ENCODE results near the gene TMPO. TPM values are rescaled to one million over a fixed set of nuclear protein-coding genes. Genes with fewer than 3 reads are reported as not detected.

Gene TMPO, protein sequence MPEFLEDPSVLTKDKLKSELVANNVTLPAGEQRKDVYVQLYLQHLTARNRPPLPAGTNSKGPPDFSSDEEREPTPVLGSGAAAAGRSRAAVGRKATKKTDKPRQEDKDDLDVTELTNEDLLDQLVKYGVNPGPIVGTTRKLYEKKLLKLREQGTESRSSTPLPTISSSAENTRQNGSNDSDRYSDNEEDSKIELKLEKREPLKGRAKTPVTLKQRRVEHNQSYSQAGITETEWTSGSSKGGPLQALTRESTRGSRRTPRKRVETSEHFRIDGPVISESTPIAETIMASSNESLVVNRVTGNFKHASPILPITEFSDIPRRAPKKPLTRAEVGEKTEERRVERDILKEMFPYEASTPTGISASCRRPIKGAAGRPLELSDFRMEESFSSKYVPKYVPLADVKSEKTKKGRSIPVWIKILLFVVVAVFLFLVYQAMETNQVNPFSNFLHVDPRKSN
- 20.8 and 22.1 TPM in 2 replicates for polyA plus RNA-seq (2012; rRNA removed)
- polyA plus RNA-seq (2012; cell fraction: cytosol; rRNA removed): 26.7 and 28.2 TPM in 2 replicates
- 15.5 and 16.7 TPM in 2 replicates for polyA plus RNA-seq (2012; cell fraction: nucleus; rRNA removed)

DNA sequence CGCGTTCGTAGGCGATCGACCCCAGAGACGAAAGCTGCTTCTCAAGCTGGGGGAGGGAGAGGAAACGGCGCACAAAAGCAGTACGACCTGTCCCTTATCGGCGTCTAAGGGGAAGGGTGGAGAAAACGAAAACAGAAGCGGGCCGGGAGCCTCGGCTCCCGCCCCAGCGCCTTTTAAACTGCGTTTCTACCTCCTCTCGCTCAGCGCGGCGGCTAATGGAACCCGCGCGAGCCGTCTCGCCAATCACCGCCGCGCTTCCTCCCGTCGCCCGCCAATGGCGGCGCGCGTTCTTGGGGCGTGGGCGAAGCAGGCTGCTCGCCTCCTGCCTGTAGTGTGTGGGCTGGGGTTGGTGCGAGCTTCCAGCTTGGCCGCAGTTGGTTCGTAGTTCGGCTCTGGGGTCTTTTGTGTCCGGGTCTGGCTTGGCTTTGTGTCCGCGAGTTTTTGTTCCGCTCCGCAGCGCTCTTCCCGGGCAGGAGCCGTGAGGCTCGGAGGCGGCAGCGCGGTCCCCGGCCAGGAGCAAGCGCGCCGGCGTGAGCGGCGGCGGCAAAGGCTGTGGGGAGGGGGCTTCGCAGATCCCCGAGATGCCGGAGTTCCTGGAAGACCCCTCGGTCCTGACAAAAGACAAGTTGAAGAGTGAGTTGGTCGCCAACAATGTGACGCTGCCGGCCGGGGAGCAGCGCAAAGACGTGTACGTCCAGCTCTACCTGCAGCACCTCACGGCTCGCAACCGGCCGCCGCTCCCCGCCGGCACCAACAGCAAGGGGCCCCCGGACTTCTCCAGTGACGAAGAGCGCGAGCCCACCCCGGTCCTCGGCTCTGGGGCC, at the start of gene TMPO:
TMPO (plus strand) TSS at position 304 of the 824 bp plus-strand sequence; CDS start at position 582, 278 bp downstream.
- Histone ChIP-seq H3K27me3 (ENCODE audit: insufficient read depth) (no peaks in the 10 kb centered on the region), H2AFZ (ENCODE audit: low read depth) (peak within 1 kb of the TSS; percentile 81), H3K4me1 (ENCODE audit: control insufficient read depth in 1 of 2, insufficient read depth in 2 of 2, low read depth in 1 of 2, low read length in 1 of 2) (no peaks in the 10 kb centered on the region; a peak in 1 of 4 replicates), H3K36me3 (replicated peaks in 1 of 2; ENCODE audit: control insufficient read depth in 1 of 2, insufficient read depth in 2 of 2, low read length in 1 of 2) (no peaks in the 10 kb centered on the region), H3K9me2 (no peaks in the 10 kb centered on the region), H4K20me1 (ENCODE audit: insufficient read depth) (0 out of 2 replicates have a peak, but pooled peaks cover 2% of the 10 kb centered on the region), H3K9me3 (no peaks in the 10 kb centered on the region), H3K9ac (peak within 1 kb of the TSS; percentile 92), H3K79me2 (ENCODE audit: insufficient read depth) (peaks cover 79% of the 10 kb centered on the region), H3K4me3 (ENCODE audit: low read depth in 2 of 2, low read length in 1 of 2) (peak within 1 kb of the TSS; percentile 77 to 92), H3F3A (replicated peaks; ENCODE audit: insufficient read depth) (peaks cover 5% of the 10 kb centered on the region), H3K27ac (ENCODE audit: low read depth in 2 of 2, low read length in 1 of 2) (peak within 1 kb of the TSS; percentile 84 to 89), H3K4me2 (peak within 1 kb of the TSS; percentile 92)
- POLR2A ChIA-PET: interaction anchor here (0.6 to 0.8 kb wide), 2 partner anchors 12 to 51 kb away, joined by 3 to 6 read pairs; no protein-coding TSS in a partner anchor
- DNase-seq: peak; percentile 95
- CTCF ChIA-PET: interaction anchor here (0.5 to 6.1 kb wide), 19 partner anchors 8 to 483 kb away, joined by 3 to 37 read pairs (median 4); partner anchors contain the start of gene SLC25A3
- TF ChIP-seq FOXM1 (IDR thresholded peaks at IDR 0.05; ENCODE audit: low read depth) (peak; percentile 58; the same call in 1 of the 2 replicates), YY1 (IDR thresholded peaks at IDR 0.05; ENCODE audit: low read depth) (peak; percentile 68), NRF1 (IDR thresholded peaks at IDR 0.05; ENCODE audit: low read depth, low read length) (0 out of 2 replicates have a peak, but pooled peaks have one; percentile 1), CHD2 (IDR thresholded peaks at IDR 0.05; ENCODE audit: low read length, partially characterized antibody) (peak; percentile 91), SIN3A (IDR thresholded peaks at IDR 0.05; ENCODE audit: borderline replicate concordance, low read depth, low read length) (peak; percentile 51; the same call in 1 of the 2 replicates), POLR2AphosphoS5 (IDR thresholded peaks at IDR 0.05; ENCODE audit: low read depth, low read length) (peak; percentile 85), IRF3 (IDR thresholded peaks at IDR 0.05; ENCODE audit: low read depth, low read length) (peak; percentile 72), MAX (IDR thresholded peaks at IDR 0.05; ENCODE audit: low read depth) (peak; percentile 72), PBX3 (IDR thresholded peaks at IDR 0.05) (no peak), REST (IDR thresholded peaks at IDR 0.05; ENCODE audit: low read depth, low read length) (no peak), TAF1 (IDR thresholded peaks at IDR 0.05; ENCODE audit: borderline replicate concordance, low read depth, low read length) (peak; percentile 84), RXRA (IDR thresholded peaks at IDR 0.05; ENCODE audit: borderline replicate concordance, low read depth) (no peak), TCF12 (IDR thresholded peaks at IDR 0.05) (peak; percentile 15; the same call in 1 of the 2 replicates)
- TF ChIP-seq, protein P1, sequence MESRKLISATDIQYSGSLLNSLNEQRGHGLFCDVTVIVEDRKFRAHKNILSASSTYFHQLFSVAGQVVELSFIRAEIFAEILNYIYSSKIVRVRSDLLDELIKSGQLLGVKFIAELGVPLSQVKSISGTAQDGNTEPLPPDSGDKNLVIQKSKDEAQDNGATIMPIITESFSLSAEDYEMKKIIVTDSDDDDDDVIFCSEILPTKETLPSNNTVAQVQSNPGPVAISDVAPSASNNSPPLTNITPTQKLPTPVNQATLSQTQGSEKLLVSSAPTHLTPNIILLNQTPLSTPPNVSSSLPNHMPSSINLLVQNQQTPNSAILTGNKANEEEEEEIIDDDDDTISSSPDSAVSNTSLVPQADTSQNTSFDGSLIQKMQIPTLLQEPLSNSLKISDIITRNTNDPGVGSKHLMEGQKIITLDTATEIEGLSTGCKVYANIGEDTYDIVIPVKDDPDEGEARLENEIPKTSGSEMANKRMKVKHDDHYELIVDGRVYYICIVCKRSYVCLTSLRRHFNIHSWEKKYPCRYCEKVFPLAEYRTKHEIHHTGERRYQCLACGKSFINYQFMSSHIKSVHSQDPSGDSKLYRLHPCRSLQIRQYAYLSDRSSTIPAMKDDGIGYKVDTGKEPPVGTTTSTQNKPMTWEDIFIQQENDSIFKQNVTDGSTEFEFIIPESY (IDR thresholded peaks at IDR 0.05; ENCODE audit: borderline replicate concordance, low read depth): peak; percentile 80; the same call in 1 of the 2 replicates
- WGBS (ENCODE audit: low lambda C conversion rate): under 1% methylated on average over 32 of the region's 88 CpGs
